Cardiac fibroblast (primary cell): ENCODE data around the gene GEMIN8.

Experiments
- DNase-seq, 2 donors: peaks; one replicate each; pipeline versions ENCODE4 v3.0.0 to v3.0.0-alpha.2; 2010; ENCODE audit warnings: low read depth in 2 of 2
- H3K4me3 ChIP-seq, 2 donors: replicated peaks in 1 of 2; 1 replicate in 1 of 2; 2 replicates in 1 of 2; pipeline ENCODE4 v1.5.1; 2011; ENCODE audit warnings: low read depth in 2 of 2, low read length in 2 of 2, mild to moderate bottlenecking in 2 of 2, moderate library complexity in 1 of 2
- TF ChIP-seq, protein P1 (sequence below): IDR thresholded peaks from one replicate; pipeline ENCODE4 v1.5.1; 2011; ENCODE audit warnings: low read depth, mild to moderate bottlenecking, low read length, inconsistent platforms

The GEMIN8 gene

DNA sequence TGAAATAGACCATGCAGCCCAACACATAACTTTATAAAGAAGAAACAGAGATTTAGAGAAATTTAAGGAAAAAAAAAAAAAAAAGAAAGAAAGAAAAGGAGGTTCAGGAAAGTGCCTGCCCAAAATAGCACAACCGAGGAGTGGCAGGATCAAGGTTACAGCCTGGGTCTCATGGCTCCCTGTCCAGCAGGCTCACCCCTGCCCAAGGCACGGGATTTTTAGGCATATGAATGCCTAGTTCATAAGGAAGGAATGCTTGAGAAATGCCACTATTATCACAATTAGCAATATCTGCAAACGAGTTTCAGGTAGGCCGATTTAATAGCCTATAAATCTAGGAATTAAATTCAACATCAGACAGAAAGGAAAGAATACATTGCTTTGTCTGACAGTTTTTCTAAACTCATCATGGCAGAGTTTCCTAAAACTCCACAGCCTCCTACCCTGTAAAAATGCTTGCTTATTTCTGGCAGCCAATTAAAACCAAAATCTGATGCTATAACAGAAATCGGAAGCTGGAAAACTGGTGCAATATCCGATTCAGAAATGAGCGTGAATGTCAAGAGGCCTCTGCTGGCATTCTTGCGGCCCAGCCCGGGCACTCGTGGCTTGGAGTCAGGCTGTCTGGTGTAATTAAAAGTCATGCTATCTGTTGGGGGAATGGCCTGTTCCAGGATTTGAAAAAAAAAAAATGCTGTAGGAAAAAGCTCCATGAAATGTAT is 63.5 kb downstream of the GEMIN8 start:
- H3K4me3 ChIP-seq = no peak overlapping the region
- TF ChIP-seq, protein P1, sequence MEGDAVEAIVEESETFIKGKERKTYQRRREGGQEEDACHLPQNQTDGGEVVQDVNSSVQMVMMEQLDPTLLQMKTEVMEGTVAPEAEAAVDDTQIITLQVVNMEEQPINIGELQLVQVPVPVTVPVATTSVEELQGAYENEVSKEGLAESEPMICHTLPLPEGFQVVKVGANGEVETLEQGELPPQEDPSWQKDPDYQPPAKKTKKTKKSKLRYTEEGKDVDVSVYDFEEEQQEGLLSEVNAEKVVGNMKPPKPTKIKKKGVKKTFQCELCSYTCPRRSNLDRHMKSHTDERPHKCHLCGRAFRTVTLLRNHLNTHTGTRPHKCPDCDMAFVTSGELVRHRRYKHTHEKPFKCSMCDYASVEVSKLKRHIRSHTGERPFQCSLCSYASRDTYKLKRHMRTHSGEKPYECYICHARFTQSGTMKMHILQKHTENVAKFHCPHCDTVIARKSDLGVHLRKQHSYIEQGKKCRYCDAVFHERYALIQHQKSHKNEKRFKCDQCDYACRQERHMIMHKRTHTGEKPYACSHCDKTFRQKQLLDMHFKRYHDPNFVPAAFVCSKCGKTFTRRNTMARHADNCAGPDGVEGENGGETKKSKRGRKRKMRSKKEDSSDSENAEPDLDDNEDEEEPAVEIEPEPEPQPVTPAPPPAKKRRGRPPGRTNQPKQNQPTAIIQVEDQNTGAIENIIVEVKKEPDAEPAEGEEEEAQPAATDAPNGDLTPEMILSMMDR = no peak
- peak; percentile 7 to 49 for DNase-seq

DNA sequence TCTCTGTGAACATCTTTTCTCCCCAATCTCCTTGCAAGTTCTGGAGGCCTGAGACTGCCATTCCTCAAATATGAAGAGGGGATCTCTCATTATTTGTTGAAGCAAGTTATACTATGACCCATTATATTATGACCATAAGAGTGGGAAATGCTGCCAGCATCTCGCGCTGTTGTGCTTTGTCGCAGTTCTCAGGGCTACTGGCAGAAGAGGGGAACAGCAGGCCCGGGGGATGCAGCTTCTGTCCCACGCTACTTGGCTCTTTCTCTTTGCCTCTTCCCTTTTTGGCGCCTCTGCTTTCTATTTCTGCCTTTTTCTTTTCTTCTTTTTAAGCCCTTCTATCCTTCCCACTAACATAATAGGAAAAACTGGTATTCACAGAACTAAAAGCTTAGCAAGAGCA is 64.2 kb downstream of the GEMIN8 start:
- no peak for DNase-seq
- TF ChIP-seq, protein P1 = no peak

DNA sequence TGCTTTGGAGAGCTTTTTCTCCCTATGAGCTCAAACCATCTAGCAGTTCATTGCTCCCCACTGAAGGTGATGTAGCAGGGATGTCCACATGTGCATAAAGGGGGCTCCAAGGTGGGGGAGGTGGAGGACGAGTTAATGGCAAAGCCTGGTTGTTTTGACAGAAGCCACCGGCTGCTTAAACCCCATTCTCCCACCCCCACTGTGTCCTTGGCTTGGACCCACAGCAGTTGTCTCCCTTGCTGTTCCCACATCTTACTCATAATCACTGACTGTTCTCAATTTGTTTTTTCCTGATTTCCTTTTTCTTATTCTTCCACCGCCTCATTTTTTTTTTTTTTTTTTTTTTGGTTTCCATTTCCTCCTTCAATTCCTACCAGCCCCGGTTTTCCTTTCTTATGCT is 72.7 kb downstream of the GEMIN8 start:
- TF ChIP-seq, protein P1 = no peak
- no peak for DNase-seq
- H3K4me3 ChIP-seq = no peak overlapping the region

More for the DNA sequence above, 64.2 kb downstream of the GEMIN8 start:
- no peak overlapping the region for H3K4me3 ChIP-seq
